B cell (primary cell): ENCODE data around the gene MT1G. TPM values are rescaled to one million over a fixed set of nuclear protein-coding genes. Genes with fewer than 3 reads are reported as not detected.
A peak's percentile ranks its signal among the peaks of the same experiment; 100 is the strongest.
"Not testable (repeated sequence)": the region's sequence is repeated elsewhere in the genome, so short reads cannot be mapped to it uniquely, and the experiment has no call there.

ENCODE experiments used
- ATAC-seq: fragments of 200-7000 bp; cut with Tn5 transposase; one replicate; pipeline ENCODE4 v1.10.0; 2021; ENCODE audit warnings: low read depth, mild to moderate bottlenecking, moderate number of reproducible peaks, moderate library complexity
- CTCF ChIA-PET: fragments of 350-600 bp; sonication (Branson Sonifier 250); formaldehyde crosslinking; loops from one replicate; lab custom pipeline; 2021; ENCODE audit warnings: antibody characterized with exemption, inconsistent platforms; lab: Charles Lee
- POLR2A ChIA-PET: fragments of 350-600 bp; sonication (Branson Sonifier 250); formaldehyde crosslinking; loops from one replicate; lab custom pipeline; 2021; ENCODE audit warnings: antibody characterized with exemption; lab: Charles Lee
- DNase-seq: peaks from one replicate; pipeline ENCODE4 v3.0.0; 2013
- H2AFZ ChIP-seq: 2 replicates; pipeline ENCODE4 v1.6.1; 2012; ENCODE audit warnings: mild to moderate bottlenecking, low read depth, low read length; ENCODE audit not compliant: insufficient read depth, poor library complexity, severe bottlenecking
- H3K27ac ChIP-seq, 2 donors: 1 replicate in 1 of 2; 2 replicates in 1 of 2; pipeline ENCODE4 v1.5.1; 2012 to 2013; ENCODE audit warnings: low read length in 2 of 2, mild to moderate bottlenecking in 2 of 2, moderate library complexity in 1 of 2
- H3K27me3 ChIP-seq, 4 experiments: fragments of 200-600 bp in 1 of 4; sonication (generic) in 1 of 4; replicated peaks in 1 of 4; 1 replicate in 2 of 4; 2 replicates in 2 of 4; pipeline versions ENCODE4 v1.6.1 to v1.7.0; 2013 to 2016; ENCODE audit warnings: low read length in 3 of 4, mild to moderate bottlenecking in 2 of 4, mixed read lengths in 1 of 4, moderate library complexity in 1 of 4; ENCODE audit not compliant: insufficient read depth in 4 of 4, control insufficient read depth in 3 of 4; ENCODE audit errors: control extremely low read depth in 1 of 4
- H3K36me3 ChIP-seq, 2 experiments: replicated peaks in 1 of 2; 1 replicate in 1 of 2; 2 replicates in 1 of 2; pipeline versions ENCODE4 v1.6.1 to v1.7.1; 2013; ENCODE audit warnings: low read length in 1 of 2; ENCODE audit not compliant: insufficient read depth in 2 of 2, control insufficient read depth in 1 of 2; ENCODE audit errors: control extremely low read depth in 1 of 2, extremely low read depth in 1 of 2
- H3K4me1 ChIP-seq, 2 donors: fragments of 200-600 bp in 1 of 2; sonication (generic) in 1 of 2; 1 replicate in 1 of 2; 2 replicates in 1 of 2; pipeline versions ENCODE4 v1.5.1 to v1.6.1; 2013 to 2017; ENCODE audit warnings: low read length in 2 of 2; ENCODE audit not compliant: control insufficient read depth in 2 of 2, insufficient read depth in 2 of 2
- H3K4me2 ChIP-seq: replicated peaks from 2 replicates; pipeline ENCODE3; 2012; ENCODE audit warnings: mild to moderate bottlenecking, low read depth, low read length; ENCODE audit not compliant: poor library complexity, severe bottlenecking
- H3K4me3 ChIP-seq, 5 experiments: fragments of 200-600 bp in 1 of 5; sonication (generic) in 1 of 5; 1 replicate in 3 of 5; 2 replicates in 2 of 5; pipeline versions ENCODE4 v1.5.1 to v1.7.0; 2011 to 2016; ENCODE audit warnings: low read length in 4 of 5, mild to moderate bottlenecking in 4 of 5, low read depth in 2 of 5, control low read depth in 1 of 5, moderate library complexity in 1 of 5; ENCODE audit not compliant: insufficient read depth in 1 of 5; ENCODE audit errors: control extremely low read depth in 1 of 5, extremely low read depth in 1 of 5
- H3K79me2 ChIP-seq: fragments of 200-600 bp; sonication (generic); one replicate; pipeline ENCODE4 v1.6.0; 2016; ENCODE audit warnings: low read length; ENCODE audit not compliant: control insufficient read depth, insufficient read depth
- H3K9ac ChIP-seq: fragments of 200-600 bp; sonication (generic); 2 replicates; pipeline ENCODE4 v1.6.1; 2017; ENCODE audit warnings: mild to moderate bottlenecking, low read length, moderate library complexity
- H3K9me3 ChIP-seq, 3 donors: one replicate each; pipeline versions ENCODE4 v1.6.1 to v1.7.1; 2013; ENCODE audit warnings: low read length in 2 of 3; ENCODE audit not compliant: control insufficient read depth in 2 of 3, insufficient read depth in 1 of 3; ENCODE audit errors: control extremely low read depth in 1 of 3
- H4K20me1 ChIP-seq: 2 replicates; pipeline ENCODE4 v1.6.0; 2012; ENCODE audit warnings: mild to moderate bottlenecking, low read length; ENCODE audit not compliant: insufficient read depth, control insufficient read depth, poor library complexity, severe bottlenecking
- H3K27ac Mint-ChIP-seq: one replicate; pipeline ENCODE4 v1.8.0; 2021; ENCODE audit warnings: mixed read lengths
- H3K27me3 Mint-ChIP-seq: one replicate; pipeline ENCODE4 v1.8.0; 2021; ENCODE audit warnings: mixed read lengths
- H3K4me1 Mint-ChIP-seq: one replicate; pipeline ENCODE4 v1.8.0; 2021; ENCODE audit warnings: mixed read lengths
- H3K4me3 Mint-ChIP-seq: one replicate; pipeline ENCODE4 v1.8.0; 2021; ENCODE audit warnings: mixed read lengths
- H3K9me3 Mint-ChIP-seq: one replicate; pipeline ENCODE4 v1.8.0; 2022; ENCODE audit warnings: mixed read lengths; ENCODE audit not compliant: insufficient read depth
- CTCF ChIP-seq: fragments of 200-600 bp; IDR thresholded peaks from one replicate; pipeline ENCODE4 v1.8.0; 2022; ENCODE audit warnings: antibody characterized with exemption, mild to moderate bottlenecking
- EZH2 ChIP-seq: IDR thresholded peaks from 2 replicates; pipeline ENCODE4 v1.6.1; 2012; ENCODE audit warnings: borderline replicate concordance, low read depth, mild to moderate bottlenecking, moderate library complexity, low read length; ENCODE audit not compliant: insufficient read depth, poor library complexity, severe bottlenecking
- WGBS: methylation state at CpG from one replicate; pipeline ENCODE4 v1.1.5; 2013; ENCODE audit warnings: missing lambda C conversion rate; ENCODE audit not compliant: insufficient coverage; 5-methylcytosine and 5-hydroxymethylcytosine counted together
- intact Hi-C: fragments of 100-400 bp; cut with micrococcal nuclease; formaldehyde crosslinking; loops from one replicate; pipeline ENCODE4 v1.10.0; 2022
- polyA plus RNA-seq: library from polyadenylated mRNA; depleted of rRNA; stranded (reverse); fragments of >200 nt; gene quantifications from 2 replicates; pipeline ENCODE4 v1.2.3, GENCODE V29; 2012
- total RNA-seq, 2 donors: library from RNA; stranded (reverse); fragments of 120-200 nt in 1 of 2; gene quantifications; 1 replicate in 1 of 2; 2 replicates in 1 of 2; pipeline versions ENCODE4 v1.2.3 to v1.2.4, GENCODE V29; 2013 to 2022

Gene MT1G
- total and polyA plus RNA-seq, 2 donors (not counting 1 experiment from before 2014, with no cell fraction given): not detected

GRCh38 chr16:56625140-56625942, 42.5 kb downstream of the MT1G start, which contains the start of gene MT1E:
TSS of gene MT1E (plus strand) at chr16:56625781. CDS start at chr16:56625852, 71 bp downstream.
- peak within 1 kb of the TSS; percentile 54 for H3K9ac ChIP-seq
- peaks cover 19 to 23% of the 10 kb centered on the region in 2 donors for H3K4me1 ChIP-seq
- peaks cover 35% of the 10 kb centered on the region for H3K27me3 Mint-ChIP-seq
- no peak within 1 kb of the TSS for H3K27ac Mint-ChIP-seq
- ATAC-seq (peak; percentile 31), DNase-seq (peak; percentile 38)
- peak within 1 kb of the TSS in 4 of 5 experiments; percentile 19 to 44 (median 32) for H3K4me3 ChIP-seq
- intact Hi-C loops: no loop called here
- H3K9me3 ChIP-seq: no peaks in the 10 kb centered on the region
- H3K4me2 ChIP-seq: peak within 1 kb of the TSS; percentile 70
- no peaks in the 10 kb centered on the region for H3K9me3 Mint-ChIP-seq
- WGBS: 4% methylated on average over 62 of the region's 62 CpGs
- peak within 1 kb of the TSS; percentile 55 for H2AFZ ChIP-seq
- H3K79me2 ChIP-seq: no peaks in the 10 kb centered on the region
- H3K27me3 ChIP-seq: peaks cover 0 to 28% (median 16%) of the 10 kb centered on the region in 4 experiments
- H3K36me3 ChIP-seq: no peaks in the 10 kb centered on the region
- POLR2A ChIA-PET: interaction anchor here (0.7 kb wide), 1 partner anchor 32 kb away, joined by 5 read pairs; no protein-coding TSS in a partner anchor
- peak within 1 kb of the TSS; percentile 85 for H3K4me3 Mint-ChIP-seq
- TF ChIP-seq EZH2: no peak
- no peak within 1 kb of the TSS for H3K27ac ChIP-seq
- H3K4me1 Mint-ChIP-seq: peaks cover 23% of the 10 kb centered on the region
- no peaks in the 10 kb centered on the region for H4K20me1 ChIP-seq
- CTCF ChIA-PET: interaction anchor here (0.6 kb wide), 1 partner anchor 543 kb away, joined by 3 read pairs; no protein-coding TSS in a partner anchor

GRCh38 chr16:56623637-56624036, 44.2 kb downstream of the MT1G start:
- Histone ChIP-seq H3K27me3 (peaks cover 0 to 35% (median 21%) of the 10 kb centered on the region in 4 experiments), H2AFZ (no peak overlapping the region), H3K4me2 (no peak overlapping the region), H3K4me1 (peaks cover 14% of the 10 kb centered on the region in 2 donors), H3K9me3 (no peaks in the 10 kb centered on the region), H3K79me2 (no peaks in the 10 kb centered on the region), H3K9ac (no peak overlapping the region), H3K27ac (no peak overlapping the region), H4K20me1 (no peaks in the 10 kb centered on the region), H3K4me3 (no peak overlapping the region), H3K36me3 (no peaks in the 10 kb centered on the region)
- Mint-ChIP-seq H3K4me1 (peaks cover 13% of the 10 kb centered on the region), H3K4me3 (no peak overlapping the region), H3K9me3 (no peaks in the 10 kb centered on the region), H3K27ac (no peak overlapping the region), H3K27me3 (peaks cover 44% of the 10 kb centered on the region)
- no peak for DNase-seq
- ChIA-PET POLR2A (no interaction called here), CTCF (interaction anchor here (0.9 to 1.7 kb wide), 4 partner anchors 12 to 23 kb away, joined by 3 to 5 read pairs (median 4); partner anchors contain the start of gene MT1A)
- no peak for TF ChIP-seq CTCF
- TF ChIP-seq EZH2: no peak
- ATAC-seq: no peak
- intact Hi-C loops: no loop called here
- no CpG with 5 or more reads among the region's 2 CpGs for WGBS

GRCh38 chr16:56623184-56623583, 44.7 kb downstream of the MT1G start:
- H3K4me3 Mint-ChIP-seq, DNase-seq, H2AFZ ChIP-seq, H3K36me3 ChIP-seq, H3K9me3 Mint-ChIP-seq, H3K9me3 ChIP-seq, H3K4me3 ChIP-seq, POLR2A ChIA-PET, H4K20me1 ChIP-seq, ATAC-seq, H3K4me2 ChIP-seq, intact Hi-C loops, H3K79me2 ChIP-seq, H3K27ac ChIP-seq, H3K9ac ChIP-seq, H3K27ac Mint-ChIP-seq: not testable (repeated sequence)
- H3K4me1 ChIP-seq: peaks cover 14% of the 10 kb centered on the region in 2 donors
- CTCF ChIA-PET: interaction anchor here (0.9 to 1.7 kb wide), 4 partner anchors 11 to 22 kb away, joined by 3 to 5 read pairs (median 4); partner anchors contain the start of gene MT1A
- peaks cover 0 to 39% (median 24%) of the 10 kb centered on the region in 4 experiments for H3K27me3 ChIP-seq
- 91% methylated on average over 5 of the region's 5 CpGs for WGBS
- Mint-ChIP-seq H3K4me1 (peaks cover 13% of the 10 kb centered on the region), H3K27me3 (peaks cover 48% of the 10 kb centered on the region)
